SK-N-SH (cell line): ENCODE data around the gene DNAH6. TPM values are rescaled to one million over a fixed set of nuclear protein-coding genes. Genes with fewer than 3 reads are reported as not detected.

ENCODE experiments used
- CTCF ChIA-PET: fragments of 300-600, 350-600 bp; formaldehyde crosslinking; extraction: SDS; loops from one replicate; lab custom pipeline; 2021; lab: Yijun Ruan, JAX
- POLR2A ChIA-PET: fragments of 350-600 bp; sonication (Branson Sonifier 250); formaldehyde crosslinking; extraction: SDS; loops from one replicate; lab custom pipeline; 2020; ENCODE audit warnings: antibody characterized with exemption, inconsistent platforms; lab: Yijun Ruan, JAX
- DNase-seq: peaks from one replicate; pipeline ENCODE4 v3.0.0; 2012
- H2AFZ ChIP-seq: fragments of 200-600 bp; sonication (generic); 2 replicates; pipeline ENCODE4 v1.8.1; 2016; ENCODE audit warnings: antibody characterized with exemption, mild to moderate bottlenecking, low read depth
- H3F3A ChIP-seq: fragments of 200-600 bp; sonication (generic); replicated peaks from 2 replicates; pipeline ENCODE3; 2016; ENCODE audit warnings: antibody characterized with exemption, mild to moderate bottlenecking; ENCODE audit not compliant: insufficient read depth
- H3K27ac ChIP-seq, 2 experiments: fragments of 200-500 bp in 1 of 2; fragments of 200-600 bp in 1 of 2; sonication (Bioruptor generic) in 1 of 2; sonication (generic), shearing (Covaris generic) in 1 of 2; 2 replicates each; pipeline versions ENCODE4 v1.5.1 to v1.6.1; 2014 to 2016; ENCODE audit warnings: low read depth in 2 of 2, inconsistent platforms in 1 of 2, low read length in 1 of 2, mild to moderate bottlenecking in 1 of 2, mixed read lengths in 1 of 2
- H3K27me3 ChIP-seq: fragments of 200-600 bp; sonication (generic), shearing (Covaris generic); 2 replicates; pipeline ENCODE4 v1.6.1; 2016; ENCODE audit warnings: mixed run types; ENCODE audit not compliant: insufficient read depth
- H3K36me3 ChIP-seq, 2 experiments: fragments of 200-500 bp in 1 of 2; fragments of 200-600 bp in 1 of 2; sonication (Bioruptor generic) in 1 of 2; sonication (generic) in 1 of 2; replicated peaks in 1 of 2; 2 replicates each; pipeline versions ENCODE3 to v1.5.1; 2014 to 2016; ENCODE audit warnings: low read length in 1 of 2, mild to moderate bottlenecking in 1 of 2; ENCODE audit not compliant: insufficient read depth in 2 of 2, control insufficient read depth in 1 of 2
- H3K4me1 ChIP-seq, 2 experiments: fragments of 200-500 bp in 1 of 2; fragments of 200-600 bp in 1 of 2; sonication (Bioruptor generic) in 1 of 2; sonication (generic), shearing (Covaris generic) in 1 of 2; 2 replicates each; pipeline versions ENCODE4 v1.5.1 to v1.6.1; 2014 to 2016; ENCODE audit warnings: low read depth in 1 of 2, low read length in 1 of 2, mixed run types in 1 of 2; ENCODE audit not compliant: insufficient read depth in 2 of 2, control insufficient read depth in 1 of 2
- H3K4me2 ChIP-seq: fragments of 200-600 bp; sonication (generic), shearing (Covaris generic); 2 replicates; pipeline ENCODE4 v1.6.1; 2017; ENCODE audit warnings: mixed run types
- H3K4me3 ChIP-seq, 2 experiments: fragments of 200-500 bp in 1 of 2; fragments of 200-600 bp in 1 of 2; sonication (Bioruptor generic) in 1 of 2; sonication (generic), shearing (Covaris generic) in 1 of 2; 2 replicates each; pipeline versions ENCODE4 v1.5.1 to v1.8.1; 2014 to 2016; ENCODE audit warnings: low read depth in 2 of 2, inconsistent platforms in 1 of 2, low read length in 1 of 2, mild to moderate bottlenecking in 1 of 2, mixed read lengths in 1 of 2, moderate library complexity in 1 of 2
- H3K79me2 ChIP-seq: fragments of 200-600 bp; sonication (generic); 2 replicates; pipeline ENCODE4 v1.8.1; 2017; ENCODE audit warnings: mild to moderate bottlenecking; ENCODE audit not compliant: insufficient read depth
- H3K9ac ChIP-seq: fragments of 200-600 bp; sonication (generic); 2 replicates; pipeline ENCODE4 v1.6.1; 2017; ENCODE audit warnings: mixed run types
- H3K9me2 ChIP-seq: fragments of 200-600 bp; sonication (generic); 2 replicates; pipeline ENCODE4 v1.6.1; 2017; ENCODE audit warnings: mixed run types
- H3K9me3 ChIP-seq: fragments of 200-600 bp; sonication (generic); 2 replicates; pipeline ENCODE4 v1.6.1; 2017; ENCODE audit warnings: mixed run types, mild to moderate bottlenecking, moderate library complexity
- H4K20me1 ChIP-seq: fragments of 200-600 bp; sonication (generic); 2 replicates; pipeline ENCODE4 v1.6.1; 2017; ENCODE audit warnings: mild to moderate bottlenecking, mixed run types; ENCODE audit not compliant: insufficient read depth
- CHD2 ChIP-seq: fragments of 150-350 bp; IDR thresholded peaks from 2 replicates; pipeline ENCODE4 v1.6.1; 2018; ENCODE audit warnings: low read length; ENCODE audit not compliant: partially characterized antibody
- ELF1 ChIP-seq: IDR thresholded peaks from 2 replicates; pipeline ENCODE4 v1.4.0; 2012
- FOSL2 ChIP-seq: IDR thresholded peaks from 2 replicates; pipeline ENCODE4 v1.4.0; 2012; ENCODE audit warnings: low read depth, mild to moderate bottlenecking, moderate library complexity, borderline replicate concordance
- FOXJ3 ChIP-seq: sonication (generic); formaldehyde crosslinking; IDR thresholded peaks from 2 replicates; pipeline ENCODE4 v1.5.1; 2020; ENCODE audit warnings: mild to moderate bottlenecking, missing genetic modification reagents
- GABPA ChIP-seq: IDR thresholded peaks from 2 replicates; pipeline ENCODE4 v1.4.0; 2012; ENCODE audit warnings: low read depth, mild to moderate bottlenecking
- IRF3 ChIP-seq: fragments of 150-350 bp; IDR thresholded peaks from 2 replicates; pipeline ENCODE4 v1.6.1; 2016; ENCODE audit warnings: mild to moderate bottlenecking, low read depth, low read length
- JUND ChIP-seq: IDR thresholded peaks from 2 replicates; pipeline ENCODE4 v1.4.0; 2012
- MAX ChIP-seq: IDR thresholded peaks from 2 replicates; pipeline ENCODE4 v1.4.0; 2012; ENCODE audit warnings: low read depth
- PBX3 ChIP-seq: IDR thresholded peaks from 2 replicates; pipeline ENCODE4; 2012
- RXRA ChIP-seq: IDR thresholded peaks from 2 replicates; pipeline ENCODE4 v1.4.0; 2012; ENCODE audit warnings: low read depth, mild to moderate bottlenecking, borderline replicate concordance
- SIN3A ChIP-seq: IDR thresholded peaks from 2 replicates; pipeline ENCODE4 v1.6.1; 2012; ENCODE audit warnings: low read depth, mild to moderate bottlenecking, low read length, moderate library complexity, borderline replicate concordance
- SMC3 ChIP-seq: IDR thresholded peaks from 2 replicates; pipeline ENCODE4 v1.6.1; 2012; ENCODE audit warnings: low read depth, low read length, improper control_type of control experiment
- TAF1 ChIP-seq: IDR thresholded peaks from 2 replicates; pipeline ENCODE4 v1.6.1; 2012; ENCODE audit warnings: low read depth, mild to moderate bottlenecking, low read length, moderate library complexity, borderline replicate concordance
- TCF12 ChIP-seq: IDR thresholded peaks from 2 replicates; pipeline ENCODE4 v1.4.0; 2012
- YY1 ChIP-seq: IDR thresholded peaks from 2 replicates; pipeline ENCODE4 v1.4.0; 2012; ENCODE audit warnings: low read depth, mild to moderate bottlenecking
- ZBTB33 ChIP-seq: IDR thresholded peaks from 2 replicates; pipeline ENCODE4 v1.4.0; 2012; ENCODE audit warnings: low read depth, borderline replicate concordance
- WGBS: methylation state at CpG from one replicate; pipeline ENCODE4 v1.1.6; 2017; ENCODE audit warnings: low lambda C conversion rate; 5-methylcytosine and 5-hydroxymethylcytosine counted together
- polyA plus RNA-seq, 3 experiments: library from polyadenylated mRNA; depleted of rRNA; stranded (reverse); fragments of >200 nt; gene quantifications; 2 replicates each; pipeline ENCODE4 v1.2.3, GENCODE V29; 2012

DNAH6 gene
- polyA plus RNA-seq, 1 of the 3 experiments (the other 2 are of a cell fraction), result 0.03 TPM

GRCh38 chr2:84830758-84831500 lies 314.6 kb downstream of the DNAH6 start:
- H3K27ac ChIP-seq, result no peak overlapping the region
- 47% methylated on average over 10 of the region's 10 CpGs for WGBS
- no peaks in the 10 kb centered on the region for H3K36me3 ChIP-seq
- no peak overlapping the region for H3K4me2 ChIP-seq
- H3K79me2 ChIP-seq, result no peaks in the 10 kb centered on the region
- no peaks in the 10 kb centered on the region for H4K20me1 ChIP-seq
- H3K4me1 ChIP-seq, result no peaks in the 10 kb centered on the region
- DNase-seq, result no peak
- no peaks in the 10 kb centered on the region for H3K9me3 ChIP-seq
- H3F3A ChIP-seq, result no peaks in the 10 kb centered on the region
- H3K9ac ChIP-seq, result no peak overlapping the region
- no peak for TF ChIP-seq YY1
- no peak for TF ChIP-seq FOXJ3 (CRISPR knock-in tag)
- TF ChIP-seq CHD2, result no peak
- no peak for TF ChIP-seq RXRA
- TF ChIP-seq ZBTB33, result no peak
- TF ChIP-seq PBX3, result no peak
- TF ChIP-seq MAX, result no peak
- no peak for TF ChIP-seq TAF1
- no peak for TF ChIP-seq TCF12
- TF ChIP-seq GABPA, result no peak
- no peak for TF ChIP-seq SIN3A
- no peak for TF ChIP-seq SMC3
- TF ChIP-seq ELF1, result no peak
- TF ChIP-seq IRF3, result no peak
- TF ChIP-seq FOSL2, result no peak
- TF ChIP-seq JUND, result no peak
- ChIA-PET CTCF (no interaction called here), POLR2A (no interaction called here)
- no peak overlapping the region for H2AFZ ChIP-seq
- peaks cover 11% of the 10 kb centered on the region; the same call in 1 of the 2 replicates for H3K27me3 ChIP-seq
- H3K4me3 ChIP-seq, result no peak overlapping the region
- H3K9me2 ChIP-seq, result no peaks in the 10 kb centered on the region
